Glomerular endothelial cell (primary cell): ENCODE measurements around the gene USP13. TPM values are rescaled to one million over a fixed set of nuclear protein-coding genes. Genes with fewer than 3 reads are reported as not detected.

ENCODE experiments used
- DNase-seq: peaks from one replicate; pipeline ENCODE4 v3.0.0-alpha.2; 2011; ENCODE audit warnings: low read depth, low spot score; ENCODE audit errors: extremely low read depth
- total RNA-seq: library from RNA; depleted of rRNA; stranded (reverse); fragments of >200 nt; gene quantifications from 2 replicates; pipeline ENCODE4 v1.2.3, GENCODE V29; 2015

USP13 gene
- total RNA-seq, 1 donor from 2014 or later = 23.3 TPM

- DNase-seq = no peak
These were observed 41.9 kb downstream of the USP13 start for GRCh38 chr3:179694731-179695130.

DNA sequence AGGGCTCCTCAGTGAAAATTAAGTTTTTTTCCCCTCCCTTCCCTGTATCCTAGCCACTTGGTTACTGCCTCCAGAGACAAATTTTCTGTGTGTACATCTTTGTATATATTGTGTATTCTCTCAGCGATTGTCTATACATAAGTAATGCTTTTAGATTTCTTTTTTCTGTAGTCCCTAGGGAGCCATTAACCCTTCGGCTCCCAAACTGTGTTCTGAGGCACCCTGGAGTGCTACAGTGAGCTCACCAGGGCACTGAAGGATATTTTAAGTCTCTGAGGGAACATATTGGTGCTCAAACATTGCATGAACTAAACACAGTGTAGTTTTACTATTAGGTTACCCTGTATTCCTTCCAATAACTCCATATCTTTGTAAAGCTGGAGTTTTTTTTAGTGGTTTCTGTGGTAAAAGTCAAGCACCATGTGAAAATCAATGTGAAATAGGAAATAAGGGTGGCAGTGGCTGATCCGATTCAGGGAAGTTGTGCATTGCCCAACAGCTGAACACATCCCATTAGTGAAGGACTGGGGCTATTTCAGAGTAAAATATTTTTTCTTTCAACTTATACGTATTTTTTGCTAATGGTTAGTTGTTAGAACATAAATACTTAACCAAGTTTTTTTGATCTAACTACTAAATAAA is 43.0 kb downstream of the USP13 start:
- no peak for DNase-seq

DNA sequence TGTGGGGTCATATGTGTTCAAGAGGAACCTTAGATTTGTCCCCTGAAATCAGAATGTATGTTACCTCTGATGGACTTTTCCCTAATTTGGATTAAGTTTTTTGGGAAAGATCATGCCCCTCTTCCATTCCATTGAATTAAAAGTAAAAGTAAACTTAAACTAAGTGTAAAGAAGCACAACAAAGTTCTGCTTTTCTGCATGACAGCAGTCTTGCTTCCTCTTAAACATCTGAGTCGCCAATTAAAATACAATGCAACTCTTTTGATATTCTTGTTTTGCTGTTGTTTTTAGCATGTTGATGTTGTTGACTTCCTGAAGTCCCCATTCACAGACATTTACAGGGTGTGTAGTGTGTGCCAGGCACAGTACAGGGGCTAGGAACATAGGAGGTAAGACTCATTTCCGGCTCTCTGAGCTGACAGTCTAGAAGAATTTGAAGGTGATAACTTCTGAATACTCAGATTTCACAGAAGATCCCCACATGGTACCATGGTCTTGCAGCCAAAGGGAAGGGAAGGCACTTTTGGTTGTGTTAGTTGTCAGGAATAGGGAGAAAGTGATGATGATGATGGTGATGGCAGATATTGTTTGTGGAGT is 45.0 kb downstream of the USP13 start:
- DNase-seq = no peak

- no peak for DNase-seq
These were observed 47.9 kb downstream of the USP13 start for GRCh38 chr3:179700716-179701115.

GRCh38 chr3:179701176-179701827 is 48.5 kb downstream of the USP13 start:
- no peak for DNase-seq

DNA sequence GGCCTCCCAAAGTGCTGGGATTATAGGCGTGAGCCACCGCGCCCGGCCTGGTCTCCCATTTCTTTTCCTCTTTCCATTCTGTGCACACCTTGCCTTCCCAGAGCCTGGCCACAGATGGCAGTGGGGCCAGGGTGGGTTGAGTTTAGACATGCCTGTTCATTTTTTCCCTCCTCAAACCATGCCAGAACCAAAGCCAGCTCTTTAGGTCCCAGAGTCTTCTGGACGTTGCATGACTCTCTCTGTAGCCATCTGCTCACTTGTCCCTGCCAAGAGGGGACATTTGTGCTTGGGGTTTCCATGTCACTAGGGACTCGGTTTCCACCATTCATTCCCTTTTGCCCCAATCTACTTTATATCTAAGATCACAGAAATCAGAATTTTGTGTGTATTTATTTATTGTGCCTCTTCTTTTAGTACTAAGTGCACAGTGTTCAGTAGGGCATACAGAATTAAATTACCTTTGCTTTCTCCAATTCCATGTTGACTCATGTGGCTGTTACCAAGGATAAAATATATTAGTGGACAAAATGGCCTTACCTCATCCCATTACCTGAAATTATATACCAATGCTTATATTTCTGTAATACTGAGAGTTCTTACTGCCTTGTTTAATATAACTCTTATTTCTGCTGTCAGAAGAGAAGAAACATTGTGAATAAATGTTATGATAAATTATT is 49.6 kb downstream of the USP13 start:
- DNase-seq = no peak

GRCh38 chr3:179703816-179704215 is 51.0 kb downstream of the USP13 start:
- no peak for DNase-seq

- DNase-seq = no peak
These were observed 53.4 kb downstream of the USP13 start for GRCh38 chr3:179706233-179706632.

DNA sequence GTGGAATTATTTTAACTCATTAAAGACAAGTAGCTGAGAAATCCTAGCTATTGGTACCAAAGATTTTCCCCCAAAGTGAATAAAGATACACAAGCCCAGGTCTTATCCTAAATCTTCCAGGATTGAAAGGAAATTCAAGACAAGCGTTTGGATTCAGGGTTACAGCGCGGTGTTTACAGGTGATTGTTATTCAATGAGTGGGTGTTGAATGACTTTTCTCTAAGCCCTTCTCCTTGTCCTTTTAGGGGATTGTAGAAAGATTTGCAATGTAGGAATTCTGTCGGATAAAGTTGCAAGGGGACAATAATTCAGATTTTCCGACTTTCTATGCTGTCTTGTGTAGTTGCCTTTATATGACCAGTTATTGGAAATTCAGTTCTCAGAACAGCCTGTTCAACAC is 57.2 kb downstream of the USP13 start:
- DNase-seq = no peak

DNA sequence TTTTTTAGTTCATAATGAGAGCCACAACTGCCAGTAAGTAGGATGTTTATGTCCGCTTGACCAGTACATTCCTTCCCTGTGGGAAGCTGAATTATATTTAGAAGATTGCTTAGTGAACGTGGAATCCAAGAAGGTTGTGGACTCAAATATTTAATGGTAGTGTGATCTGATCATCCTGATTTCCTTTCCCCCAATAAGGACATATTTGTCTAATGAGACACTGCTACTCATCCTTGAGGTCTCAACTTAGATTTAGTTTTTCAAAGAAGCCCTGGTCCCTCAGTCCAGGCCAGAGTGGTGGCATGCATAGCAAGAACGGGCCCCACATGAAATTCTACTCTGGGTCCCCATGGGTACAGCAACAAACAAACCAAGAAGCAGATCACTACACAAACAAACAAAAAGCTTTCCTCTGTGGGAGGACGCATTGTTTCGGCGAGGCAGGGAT is 60.8 kb downstream of the USP13 start:
- no peak for DNase-seq

DNA sequence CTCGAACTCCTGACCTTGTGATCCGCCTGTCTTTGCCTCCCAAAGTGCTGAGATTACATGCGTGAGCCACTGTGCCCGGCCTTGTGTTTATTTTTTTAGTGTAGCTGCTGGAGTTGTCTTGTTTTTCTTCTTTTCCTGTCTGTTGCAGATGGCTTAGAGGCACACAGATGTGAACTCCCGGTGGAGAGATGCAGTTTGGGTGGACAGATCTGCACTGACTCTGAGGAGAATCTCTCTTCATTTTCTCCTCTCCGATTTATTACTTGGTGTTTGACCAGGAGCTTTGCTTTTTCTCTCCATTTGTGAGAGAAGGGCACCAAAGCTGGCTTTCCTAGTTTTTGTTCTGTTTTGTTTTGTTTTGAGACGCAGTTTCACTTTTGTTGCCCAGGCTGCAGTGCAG is 62.7 kb downstream of the USP13 start:
- no peak for DNase-seq

- no peak for DNase-seq
These were observed 63.4 kb downstream of the USP13 start for GRCh38 chr3:179716226-179716625.

DNA sequence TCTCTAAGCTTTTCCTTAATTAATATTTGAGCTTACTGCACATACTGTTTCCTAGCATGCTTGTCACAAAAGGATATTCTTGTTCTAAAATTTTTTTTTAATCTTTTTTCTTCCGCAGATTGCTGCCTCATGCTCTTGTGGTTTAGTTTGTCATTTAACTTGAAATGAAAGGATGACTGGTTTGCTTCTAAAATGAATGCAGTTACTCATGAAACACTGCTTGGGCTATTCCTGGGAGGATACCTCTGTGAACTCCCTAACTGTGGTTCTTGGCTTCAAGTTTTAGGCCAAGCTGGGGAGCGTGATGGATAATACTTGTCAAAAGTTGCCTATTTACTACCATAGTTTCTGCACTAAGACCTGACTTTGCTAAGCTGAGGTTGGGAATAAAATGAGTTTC is 64.0 kb downstream of the USP13 start:
- no peak for DNase-seq

DNA sequence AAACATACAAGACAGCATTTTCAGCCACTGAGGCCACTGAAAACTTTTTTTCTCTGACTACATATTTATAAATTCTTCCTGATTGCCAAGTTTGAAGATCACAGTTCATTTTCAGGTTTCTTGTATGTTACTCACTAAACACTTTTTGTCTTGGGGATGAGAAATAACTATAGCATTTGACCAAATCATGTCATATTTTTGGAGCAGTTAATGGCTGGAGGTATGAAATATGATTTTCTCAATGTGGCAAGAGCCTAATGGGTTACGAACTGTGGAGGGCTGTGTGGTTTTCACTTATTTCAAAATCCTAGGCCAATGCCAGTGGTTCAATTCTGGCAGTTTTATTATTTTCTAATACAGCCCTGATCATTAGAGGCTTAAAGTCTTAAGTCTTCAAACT is 64.4 kb downstream of the USP13 start:
- DNase-seq = no peak

DNA sequence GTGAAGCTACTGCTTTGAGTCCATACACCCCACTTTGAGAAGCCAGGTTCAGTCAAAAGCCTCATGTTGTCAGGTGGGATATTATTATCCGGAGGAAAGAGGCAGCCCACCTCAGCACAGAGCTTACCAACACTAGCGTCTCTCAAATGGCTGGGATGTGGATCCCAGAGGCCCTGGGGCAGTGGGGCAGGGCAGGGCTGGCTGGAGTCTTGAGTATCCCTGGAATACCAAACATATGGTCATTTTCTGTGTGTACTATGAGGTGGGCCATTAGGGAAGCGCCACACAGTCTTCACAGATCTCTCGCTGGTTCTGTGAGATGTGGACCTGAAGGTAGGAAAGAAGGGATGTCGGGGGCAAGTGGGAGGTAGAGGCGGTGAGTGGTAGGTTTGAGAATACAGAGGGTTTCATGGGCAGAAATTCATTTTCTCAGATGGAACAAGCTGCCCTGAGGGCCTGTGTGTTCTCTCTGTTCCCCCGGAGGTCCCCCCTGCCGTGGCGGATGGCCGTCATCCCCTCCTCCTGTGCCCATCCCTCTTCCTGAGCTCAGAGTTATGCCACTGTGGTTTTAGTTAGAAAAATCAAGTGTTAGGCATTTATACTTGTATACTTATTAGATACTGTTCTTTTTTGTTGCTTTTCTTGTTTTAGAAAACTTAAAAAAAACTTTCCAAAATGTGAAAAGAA is 66.4 kb downstream of the USP13 start:
- DNase-seq = no peak

DNA sequence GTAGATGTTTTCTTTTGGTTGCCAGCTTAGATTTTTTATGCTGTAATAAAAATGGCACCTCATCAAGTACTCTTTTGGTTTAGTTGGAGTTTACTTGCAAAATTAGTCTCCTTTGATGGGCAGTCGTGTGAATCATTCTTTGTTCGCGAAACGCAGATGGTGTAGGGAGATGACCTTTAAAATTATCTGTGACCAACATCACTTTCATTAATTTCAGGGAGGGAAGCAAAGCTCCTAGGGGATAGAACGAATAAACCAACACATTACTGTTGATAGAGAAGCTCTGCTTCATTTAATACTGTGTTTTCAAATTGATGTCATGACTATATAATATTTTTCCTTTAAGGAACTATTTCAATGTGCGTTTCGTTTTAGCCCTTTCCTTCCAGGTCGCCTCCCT is 67.4 kb downstream of the USP13 start:
- DNase-seq = no peak

GRCh38 chr3:179723617-179724016 is 70.8 kb downstream of the USP13 start:
- no peak for DNase-seq

GRCh38 chr3:179726075-179726699 is 73.3 kb downstream of the USP13 start:
- DNase-seq = no peak

GRCh38 chr3:179729086-179729485 is 76.2 kb downstream of the USP13 start:
- DNase-seq = no peak

- DNase-seq = no peak
These were observed 77.1 kb downstream of the USP13 start for GRCh38 chr3:179729981-179730380.

DNA sequence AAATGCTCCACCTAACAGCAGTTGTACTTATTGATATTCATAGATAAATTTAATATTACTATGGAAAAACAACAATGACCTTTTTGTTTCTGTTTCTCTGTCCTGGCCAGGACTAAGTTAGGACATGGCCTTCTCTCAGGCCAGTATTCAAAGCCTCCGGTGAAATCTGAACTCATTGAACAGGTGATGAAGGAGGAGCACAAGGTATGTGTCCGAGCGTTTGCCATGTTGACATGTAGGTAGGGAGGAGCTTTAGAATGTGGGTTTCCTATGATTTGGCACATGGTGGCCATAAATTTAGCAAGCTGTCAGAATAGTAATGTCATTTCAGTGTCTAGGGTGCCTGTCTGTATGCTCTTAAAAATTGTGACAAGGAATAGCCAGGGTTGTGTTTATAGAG is 77.7 kb downstream of the USP13 start:
- DNase-seq = no peak
